Suppressor macrophage (primary cell): ENCODE results near the gene CDC42SE2.
"Not testable (repeated sequence)": the region's sequence is repeated elsewhere in the genome, so short reads cannot be mapped to it uniquely, and the experiment has no call there.

Experiments
- DNase-seq, 4 experiments: peaks; one replicate each; pipeline ENCODE4 v3.0.0-alpha.2; 2020 to 2022

Gene CDC42SE2

GRCh38 chr5:131277875-131278740 is 14.3 kb downstream of the CDC42SE2 start:
- no peak for DNase-seq

DNA sequence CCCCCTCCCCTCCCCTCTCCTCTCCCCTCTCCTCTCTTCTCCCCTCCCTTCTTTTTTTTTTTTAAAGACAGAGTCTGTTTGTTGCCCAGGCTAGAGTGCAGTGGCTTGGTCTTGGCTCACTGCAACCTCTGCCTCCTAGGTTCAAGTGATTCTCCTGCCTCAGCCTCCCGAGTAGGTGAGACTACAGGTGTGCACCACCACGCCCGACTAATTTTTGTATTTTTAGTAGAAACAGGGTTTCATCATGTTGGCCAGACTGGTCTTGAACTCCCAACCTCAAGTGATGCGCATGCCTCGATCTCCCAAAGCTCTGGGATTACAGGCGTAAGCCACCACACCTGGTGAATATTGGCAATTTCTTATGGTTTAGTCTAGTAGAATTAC is 14.9 kb downstream of the CDC42SE2 start:
- DNase-seq: not testable (repeated sequence)

DNA sequence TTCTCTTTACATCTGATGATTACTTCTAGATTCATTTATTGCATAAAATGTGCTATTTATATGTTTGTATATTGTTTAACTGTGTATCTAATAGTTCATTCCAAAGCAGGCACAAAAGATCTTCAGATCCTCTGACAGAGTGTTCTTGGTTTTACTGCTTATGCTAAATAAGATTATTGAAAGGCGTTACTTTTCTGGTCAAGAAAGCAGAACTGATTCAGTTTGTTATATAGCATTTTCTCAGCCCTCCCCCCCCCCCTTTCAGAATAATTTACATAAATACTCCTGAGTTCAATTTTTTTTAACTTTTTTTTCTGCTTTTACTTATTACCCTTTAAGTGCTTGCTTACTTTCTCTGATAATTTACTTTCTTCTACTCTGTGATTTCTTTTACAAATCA is 15.4 kb downstream of the CDC42SE2 start:
- DNase-seq: peak in 2 of 4 experiments; percentile 23 to 41

DNA sequence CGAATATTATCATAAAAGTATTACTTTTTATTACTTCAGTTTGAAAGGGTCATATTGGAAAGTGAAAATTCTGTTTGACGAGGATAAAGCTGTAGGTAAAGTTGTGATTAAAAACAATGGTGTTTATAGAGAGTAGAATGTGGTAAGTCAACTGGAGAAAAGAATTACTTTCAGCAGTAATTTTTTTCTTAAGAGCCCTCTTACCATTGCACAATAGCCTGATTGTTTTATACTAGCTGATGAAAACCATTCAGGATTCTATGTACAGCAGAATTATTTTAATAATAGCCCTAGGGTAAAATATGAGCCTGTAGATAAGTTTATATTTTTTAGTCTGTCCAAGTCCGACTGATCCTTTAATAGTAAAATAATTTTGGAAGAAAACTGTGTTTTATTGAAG is 16.6 kb downstream of the CDC42SE2 start:
- no peak for DNase-seq

DNA sequence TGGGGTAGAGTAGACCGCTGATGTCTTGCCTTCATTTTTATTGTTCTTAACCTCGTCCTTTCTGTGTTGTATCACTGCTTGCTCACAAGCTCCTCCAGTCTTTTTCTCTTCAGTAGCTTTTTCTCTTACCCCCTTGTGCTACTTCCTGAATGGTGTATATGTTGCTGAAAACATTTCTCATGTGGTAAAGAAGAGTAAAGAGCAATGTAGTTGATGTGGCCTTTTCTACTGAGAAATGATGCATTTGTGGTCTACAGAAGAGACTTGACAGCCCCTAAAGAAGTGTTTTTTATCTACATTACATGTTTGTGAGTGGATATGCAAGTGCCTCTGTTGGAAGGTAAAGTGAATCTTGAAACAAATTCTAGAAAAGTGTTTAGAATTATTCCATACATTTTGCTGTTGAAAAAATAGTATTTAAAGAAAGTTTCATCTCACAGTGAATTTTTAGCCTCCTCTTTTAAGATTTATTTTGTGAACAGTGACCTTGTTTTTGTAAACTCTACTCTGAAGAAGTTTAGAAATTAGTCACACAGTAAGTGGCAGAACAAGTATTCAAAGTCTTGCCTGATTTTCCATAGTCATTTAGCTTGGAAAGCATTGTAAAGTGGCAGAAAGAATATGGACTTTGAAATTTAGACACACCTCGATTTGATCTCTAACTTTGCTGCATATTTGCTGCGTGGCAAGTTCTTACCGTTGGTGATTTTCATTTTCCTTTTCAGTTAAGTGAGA is 17.4 kb downstream of the CDC42SE2 start:
- DNase-seq: peak in 1 of 4 experiments; percentile 25

DNA sequence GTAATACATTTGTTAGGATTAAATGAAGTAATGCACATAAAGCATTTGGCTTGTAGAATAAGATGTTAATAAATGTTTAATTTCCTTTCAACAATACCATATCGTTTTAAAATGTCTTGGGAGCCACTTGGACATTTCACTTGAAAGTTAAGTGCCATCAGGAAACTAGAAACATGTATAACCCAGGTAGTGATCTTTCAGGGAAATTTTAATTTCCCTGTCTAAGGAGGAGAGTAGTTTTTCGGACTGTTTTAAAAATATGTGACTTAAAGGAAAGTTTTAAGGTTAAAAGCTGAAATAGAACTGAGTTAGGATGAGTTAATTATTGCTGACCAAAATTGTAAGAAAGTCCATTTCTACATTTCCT is 18.0 kb downstream of the CDC42SE2 start:
- no peak for DNase-seq

DNA sequence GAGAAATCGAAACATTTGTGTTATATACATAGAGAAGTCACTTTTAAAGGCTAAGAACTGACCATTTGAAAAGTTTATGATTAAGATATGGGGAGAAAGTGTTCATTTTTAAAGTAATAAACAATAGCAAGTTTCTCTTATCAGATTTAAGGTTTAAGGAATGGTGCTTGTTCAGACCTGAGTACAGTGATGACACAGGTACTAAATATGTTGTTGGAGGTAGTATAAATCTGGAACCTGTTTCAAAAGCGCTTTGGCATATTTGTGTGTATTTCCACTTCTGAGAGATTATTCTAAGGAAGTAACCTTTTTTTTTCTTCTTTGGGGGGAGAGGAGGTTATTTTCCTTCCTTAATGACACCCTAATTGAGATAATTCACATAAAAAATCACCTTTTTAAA is 18.4 kb downstream of the CDC42SE2 start:
- DNase-seq: no peak

DNA sequence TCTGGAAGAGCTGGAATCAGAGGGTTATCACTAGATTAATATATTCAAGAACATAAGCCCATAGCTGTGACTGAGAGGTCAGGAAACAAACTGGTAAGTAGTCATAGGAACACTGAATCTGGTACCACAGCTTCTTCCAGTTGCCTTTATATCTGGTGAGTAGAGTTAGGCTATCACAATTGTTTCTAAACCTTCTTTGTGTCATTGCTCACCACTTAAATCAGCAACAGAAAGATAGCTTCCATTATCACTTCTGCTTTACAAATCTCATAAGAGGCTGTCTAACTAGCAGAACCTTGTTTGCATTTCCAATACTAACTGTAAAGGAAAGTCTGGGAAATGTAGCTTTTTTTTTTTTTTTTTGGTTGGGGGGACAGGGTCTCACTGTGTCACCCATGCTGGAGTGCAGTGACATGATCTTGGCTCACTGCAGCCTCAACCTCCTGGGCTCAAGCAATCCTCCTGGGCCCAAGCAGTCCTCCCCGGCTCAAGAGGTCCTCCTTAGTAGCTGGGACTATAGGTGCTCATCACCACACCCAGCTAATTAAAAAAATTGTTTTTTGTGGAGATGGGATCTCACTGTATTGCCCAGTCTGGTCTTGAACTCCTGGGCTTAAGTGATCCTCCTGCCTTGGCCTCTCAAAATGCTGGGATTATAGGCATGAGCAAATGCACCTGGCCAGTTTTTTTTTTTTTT is 22.0 kb downstream of the CDC42SE2 start:
- no peak for DNase-seq

- DNase-seq: no peak
Observed at GRCh38 chr5:131286400-131286715, 22.5 kb downstream of the CDC42SE2 start.

- DNase-seq: no peak
Observed at GRCh38 chr5:131288328-131288727, 24.5 kb downstream of the CDC42SE2 start.

- DNase-seq: no peak
Observed at GRCh38 chr5:131289738-131290137, 25.9 kb downstream of the CDC42SE2 start.

DNA sequence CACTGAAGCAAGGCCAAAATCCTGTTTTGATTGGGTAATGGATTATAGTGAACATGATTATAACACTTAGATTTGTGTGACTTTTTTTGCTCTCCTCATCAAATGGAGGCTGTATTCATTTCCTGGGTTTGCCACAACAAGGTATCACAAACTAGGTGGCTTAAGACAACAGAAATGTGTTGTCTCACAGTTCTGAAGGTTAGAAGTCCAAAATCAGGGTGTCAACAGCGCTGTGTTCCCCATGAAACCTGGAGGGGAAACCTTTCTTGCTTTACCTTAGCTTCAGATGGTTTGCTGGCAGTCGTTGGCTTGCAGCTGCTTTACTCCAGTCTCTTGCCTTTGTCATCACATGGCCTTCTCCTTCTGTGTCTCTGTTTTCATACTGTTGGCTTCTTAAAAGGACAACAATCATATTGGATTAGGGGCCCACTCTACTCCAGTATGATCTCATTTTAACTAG is 32.4 kb downstream of the CDC42SE2 start:
- DNase-seq: no peak

GRCh38 chr5:131297886-131298285 is 34.0 kb downstream of the CDC42SE2 start:
- DNase-seq: peak in 3 of 4 experiments; percentile 23 to 67 (median 60)

- no peak for DNase-seq
Observed at GRCh38 chr5:131299465-131299864, 35.6 kb downstream of the CDC42SE2 start.

GRCh38 chr5:131302506-131302905 is 38.7 kb downstream of the CDC42SE2 start:
- no peak for DNase-seq

- no peak for DNase-seq
Observed at GRCh38 chr5:131303537-131303936, 39.7 kb downstream of the CDC42SE2 start.

DNA sequence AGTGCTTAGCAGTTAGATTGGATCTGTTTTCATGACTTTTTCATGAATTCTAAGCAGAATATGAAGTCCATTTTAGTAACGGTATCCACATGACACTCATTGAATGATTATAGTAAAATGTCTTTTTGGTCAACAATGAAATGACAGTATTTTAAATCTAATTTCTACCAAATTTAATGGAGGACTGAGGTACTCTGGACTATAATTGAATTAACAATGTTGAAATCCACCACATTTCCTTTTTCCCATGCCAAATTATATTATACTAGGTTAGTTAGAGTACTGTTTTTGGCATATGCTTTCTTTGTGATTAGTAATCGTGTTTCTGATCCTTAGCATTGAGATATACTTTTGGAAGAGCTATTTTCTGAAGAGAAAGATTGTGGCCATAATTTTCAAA is 40.6 kb downstream of the CDC42SE2 start:
- no peak for DNase-seq

DNA sequence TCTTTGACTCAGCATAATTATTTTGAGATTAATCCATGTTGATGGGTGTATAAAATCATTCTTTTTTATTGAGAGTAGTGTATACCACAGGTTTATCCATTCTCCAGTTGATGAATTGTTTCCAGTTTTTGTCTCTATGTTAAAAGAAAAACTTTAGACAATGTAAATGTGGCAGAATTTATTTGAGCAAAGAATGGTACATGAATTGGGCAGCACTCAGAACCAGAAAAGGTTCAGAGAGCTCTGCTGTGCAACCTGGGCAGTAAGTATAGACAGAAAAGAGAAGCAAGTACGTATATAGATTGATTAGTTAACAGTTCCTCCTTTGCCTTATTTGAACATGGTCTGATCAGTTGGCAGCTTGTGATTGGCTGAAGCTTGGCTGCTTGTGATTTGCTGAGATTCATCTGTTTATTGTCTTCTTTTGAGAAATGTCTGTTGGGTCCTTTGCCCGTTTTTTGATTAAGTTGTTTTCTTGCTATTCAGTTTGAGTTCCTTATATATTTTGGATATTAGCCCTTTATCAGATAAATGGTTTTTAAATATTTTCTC is 41.4 kb downstream of the CDC42SE2 start:
- DNase-seq: no peak

- no peak for DNase-seq
Observed at GRCh38 chr5:131305906-131306305, 42.1 kb downstream of the CDC42SE2 start.

- not testable (repeated sequence) for DNase-seq
Observed at GRCh38 chr5:131312235-131312772, 48.5 kb downstream of the CDC42SE2 start.

DNA sequence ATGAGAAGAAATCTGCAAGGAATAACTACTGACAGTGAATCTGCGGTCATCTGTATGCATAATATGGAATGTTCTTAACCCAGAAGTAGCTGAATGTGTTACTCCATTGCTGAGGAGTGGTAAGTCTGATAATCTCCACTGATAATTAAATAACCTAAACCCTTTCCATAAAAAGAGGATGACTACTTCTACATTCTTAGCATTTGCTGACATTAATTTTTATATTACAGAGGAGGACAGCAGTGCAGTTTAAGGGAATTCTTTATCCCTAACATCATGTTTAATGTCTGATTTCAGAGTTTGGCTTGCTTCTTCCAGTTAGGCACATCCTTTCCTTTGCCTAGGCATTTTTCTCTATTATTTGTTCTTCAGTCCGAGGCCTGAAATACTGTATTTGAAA is 52.2 kb downstream of the CDC42SE2 start:
- no peak for DNase-seq

- no peak for DNase-seq
Observed at GRCh38 chr5:131316822-131317221, 53.0 kb downstream of the CDC42SE2 start.

DNA sequence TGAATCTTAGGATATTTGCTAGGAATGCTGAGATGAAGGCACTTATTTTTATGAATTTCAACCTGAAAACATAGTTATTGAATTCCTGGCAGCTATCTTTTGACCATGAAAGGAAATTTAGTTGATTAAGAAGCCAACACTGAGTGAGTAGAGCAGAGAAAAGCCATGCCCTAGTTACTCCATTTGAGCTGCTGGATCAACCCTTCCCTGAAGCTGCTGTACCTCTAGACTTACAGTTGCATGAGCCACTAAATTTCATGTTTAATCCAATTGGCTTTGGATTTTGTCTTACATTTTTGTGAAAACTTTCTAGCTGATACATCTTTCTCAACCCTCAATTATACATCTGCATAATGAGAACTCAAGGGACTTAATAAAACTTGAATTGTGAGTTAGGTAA is 54.6 kb downstream of the CDC42SE2 start:
- no peak for DNase-seq
